ENCODE measurements around the gene PRSS36.

GRCh38 chr16:31093132-31093703 is 56.6 kb downstream of the PRSS36 start:
- TF ChIP-seq, protein P1, sequence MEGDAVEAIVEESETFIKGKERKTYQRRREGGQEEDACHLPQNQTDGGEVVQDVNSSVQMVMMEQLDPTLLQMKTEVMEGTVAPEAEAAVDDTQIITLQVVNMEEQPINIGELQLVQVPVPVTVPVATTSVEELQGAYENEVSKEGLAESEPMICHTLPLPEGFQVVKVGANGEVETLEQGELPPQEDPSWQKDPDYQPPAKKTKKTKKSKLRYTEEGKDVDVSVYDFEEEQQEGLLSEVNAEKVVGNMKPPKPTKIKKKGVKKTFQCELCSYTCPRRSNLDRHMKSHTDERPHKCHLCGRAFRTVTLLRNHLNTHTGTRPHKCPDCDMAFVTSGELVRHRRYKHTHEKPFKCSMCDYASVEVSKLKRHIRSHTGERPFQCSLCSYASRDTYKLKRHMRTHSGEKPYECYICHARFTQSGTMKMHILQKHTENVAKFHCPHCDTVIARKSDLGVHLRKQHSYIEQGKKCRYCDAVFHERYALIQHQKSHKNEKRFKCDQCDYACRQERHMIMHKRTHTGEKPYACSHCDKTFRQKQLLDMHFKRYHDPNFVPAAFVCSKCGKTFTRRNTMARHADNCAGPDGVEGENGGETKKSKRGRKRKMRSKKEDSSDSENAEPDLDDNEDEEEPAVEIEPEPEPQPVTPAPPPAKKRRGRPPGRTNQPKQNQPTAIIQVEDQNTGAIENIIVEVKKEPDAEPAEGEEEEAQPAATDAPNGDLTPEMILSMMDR (IDR thresholded peaks at IDR 0.05), result no peak
- TF ChIP-seq POLR2A (IDR thresholded peaks at IDR 0.05), result no peak

Data from sigmoid colon (tissue), 3 donors.